OCI-LY1 (cell line): ENCODE results near the gene KCNH2.

Experiments
- CTCF ChIP-seq: fragments of 200-600 bp; sonication (generic), shearing (Covaris generic); IDR thresholded peaks from 2 replicates; pipeline ENCODE4 v1.5.1; 2017; ENCODE audit warnings: mild to moderate bottlenecking, antibody characterized with exemption, low read length, moderate library complexity, mixed read lengths
- EZH2 ChIP-seq: fragments of 200-600 bp; sonication (generic), shearing (Covaris generic); IDR thresholded peaks from 2 replicates; pipeline ENCODE4 v1.8.0; 2017; ENCODE audit warnings: borderline replicate concordance, mixed run types, mild to moderate bottlenecking, antibody characterized with exemption, low read length, moderate library complexity, mixed read lengths

DNA sequence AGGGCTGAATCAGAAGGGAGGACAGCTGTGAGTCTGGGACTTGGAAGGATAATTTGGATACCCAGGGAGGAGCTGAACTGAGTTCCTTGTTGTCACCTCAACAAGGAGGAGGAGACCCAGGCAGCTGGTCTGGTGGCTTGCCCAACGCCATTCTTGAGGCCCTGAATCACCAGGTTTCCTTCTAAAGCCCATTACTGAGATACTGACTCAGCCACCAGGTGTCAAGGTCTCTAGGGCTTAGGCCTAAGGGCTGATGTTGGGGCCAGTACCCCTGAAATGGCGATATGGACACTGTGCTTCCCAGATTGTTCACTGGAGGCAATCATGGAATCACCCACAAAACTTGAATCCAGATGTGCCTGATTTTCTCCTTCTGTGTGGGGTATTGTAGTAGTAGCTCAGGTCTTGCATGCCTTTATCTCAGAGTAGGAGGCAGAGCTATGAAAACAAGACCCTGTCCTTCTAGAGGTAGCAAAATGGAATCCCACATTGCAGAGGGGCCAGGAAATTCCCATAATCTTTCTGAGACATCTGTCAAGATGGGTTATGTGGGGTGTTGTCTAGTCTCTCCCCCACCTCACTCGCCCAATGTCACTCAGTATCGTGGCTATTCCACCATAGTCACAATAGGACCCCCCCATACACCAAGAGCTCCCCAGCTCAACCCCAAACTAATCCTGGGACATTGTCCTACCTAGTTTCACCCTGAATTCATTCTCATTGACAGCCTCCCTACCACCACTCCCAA is 48.0 kb upstream of the KCNH2 start:
- TF ChIP-seq CTCF (no peak), EZH2 (no peak)
